K562 (cell line): ENCODE data around the gene TTC28. TPM values are rescaled to one million over a fixed set of nuclear protein-coding genes. Genes with fewer than 3 reads are reported as not detected.

ENCODE experiments used
- ATAC-seq: fragments of 200-7000 bp; cut with Tn5 transposase; 3 replicates; pipeline ENCODE4 v1.9.1; 2020; ENCODE audit warnings: moderate library complexity
- BruUV-seq: library from RNA; stranded (reverse); fragments of 400-500 nt; replicated peaks from 2 replicates; lab custom pipeline; 2021; lab: Mats Ljungman, UMichigan
- CTCF ChIA-PET: fragments of 300-600 bp; formaldehyde crosslinking; extraction: SDS; loops from one replicate; lab custom pipeline; 2021; ENCODE audit warnings: low intra/inter-chr PET ratio; lab: Yijun Ruan, JAX
- POLR2A ChIA-PET: fragments of 300-600, 350-650 bp; sonication (Branson Sonifier 250); formaldehyde crosslinking; extraction: SDS; loops from one replicate; lab custom pipeline; 2021; ENCODE audit warnings: antibody characterized with exemption, inconsistent platforms; lab: Yijun Ruan, JAX
- DNase-seq, 4 experiments: peaks; one replicate each; pipeline versions ENCODE4 v3.0.0 to v3.0.0-alpha.2; 2011 to 2018; ENCODE audit warnings: low spot score in 3 of 4, mixed read lengths in 3 of 4; ENCODE audit errors: extremely low read depth in 1 of 4
- FAIRE-seq: peaks from 2 replicates; lab custom pipeline; 2011; peaks lifted over from hg19 to GRCh38; lab: Jason Lieb, UNC
- H2AFZ ChIP-seq: 2 replicates; pipeline ENCODE4 v1.6.0; 2011; ENCODE audit warnings: low read depth, low read length, control low read depth, inconsistent platforms
- H3K27ac ChIP-seq: fragments of 200-600 bp; 3 replicates; pipeline ENCODE4 v1.8.0; 2011; ENCODE audit warnings: low read depth, mild to moderate bottlenecking, control low read depth, inconsistent platforms, low read length, moderate library complexity, mixed read lengths; ENCODE audit errors: extremely low read depth
- H3K27me3 ChIP-seq, 2 experiments: fragments of 300-600 bp in 1 of 2; 2 replicates in 1 of 2; 3 replicates in 1 of 2; pipeline versions ENCODE4 v1.6.0 to v1.8.0; 2011; ENCODE audit warnings: inconsistent platforms in 2 of 2, low read length in 2 of 2, mild to moderate bottlenecking in 1 of 2, mixed read lengths in 1 of 2, moderate library complexity in 1 of 2; ENCODE audit not compliant: control insufficient read depth in 2 of 2, insufficient read depth in 2 of 2
- H3K36me3 ChIP-seq: fragments of 300-600 bp; 3 replicates; pipeline ENCODE4 v1.8.0; 2011; ENCODE audit warnings: mild to moderate bottlenecking, low read length, inconsistent platforms; ENCODE audit not compliant: control insufficient read depth, insufficient read depth
- H3K4me1 ChIP-seq, 2 experiments: fragments of 200-600 bp in 1 of 2; replicated peaks in 1 of 2; 2 replicates in 1 of 2; 3 replicates in 1 of 2; pipeline versions ENCODE4 v1.5.1 to v1.8.0; 2011; ENCODE audit warnings: inconsistent platforms in 2 of 2, low read length in 2 of 2, mild to moderate bottlenecking in 1 of 2, mixed read lengths in 1 of 2, moderate library complexity in 1 of 2; ENCODE audit not compliant: control insufficient read depth in 2 of 2, insufficient read depth in 2 of 2
- H3K4me2 ChIP-seq: 2 replicates; pipeline ENCODE4 v1.6.1; 2011; ENCODE audit warnings: low read length, control low read depth, inconsistent platforms, mixed read lengths; ENCODE audit not compliant: insufficient read depth
- H3K4me3 ChIP-seq: fragments of 200-600 bp; sonication (generic), shearing (Covaris generic); 2 replicates; pipeline ENCODE4 v1.5.1; 2016; ENCODE audit warnings: control low read depth, inconsistent platforms
- H3K79me2 ChIP-seq: fragments of 200-600 bp; 3 replicates; pipeline ENCODE4 v1.8.0; 2011; ENCODE audit warnings: low read length, inconsistent platforms; ENCODE audit not compliant: control insufficient read depth, insufficient read depth
- H3K9ac ChIP-seq, 2 experiments: 2 replicates each; pipeline versions ENCODE4 v1.6.0 to v1.6.1; 2011; ENCODE audit warnings: low read depth in 2 of 2, low read length in 2 of 2, control low read depth in 1 of 2, inconsistent platforms in 1 of 2, mild to moderate bottlenecking in 1 of 2, mixed read lengths in 1 of 2; ENCODE audit not compliant: insufficient read depth in 1 of 2
- H3K9me1 ChIP-seq: one replicate; pipeline ENCODE4 v1.6.0; 2011; ENCODE audit warnings: inconsistent platforms, mild to moderate bottlenecking, low read length, moderate library complexity; ENCODE audit not compliant: control insufficient read depth, insufficient read depth
- H3K9me3 ChIP-seq: replicated peaks from 2 replicates; pipeline ENCODE4 v1.5.1; 2011; ENCODE audit warnings: low read depth, low read length, inconsistent platforms; ENCODE audit not compliant: control insufficient read depth, insufficient read depth
- H4K20me1 ChIP-seq: replicated peaks from 2 replicates; pipeline ENCODE4 v1.6.1; 2011; ENCODE audit warnings: low read length, inconsistent platforms, mixed read lengths; ENCODE audit not compliant: control insufficient read depth, insufficient read depth
- ADNP ChIP-seq: fragments of 200-800 bp; sonication (Bioruptor generic); IDR thresholded peaks from 2 replicates; pipeline ENCODE4 v1.6.1; 2016; ENCODE audit warnings: missing genetic modification characterization, missing compliant biosample characterization
- CBFB ChIP-seq: sonication (generic); formaldehyde crosslinking; IDR thresholded peaks from 2 replicates; pipeline ENCODE4 v1.4.0; 2020; ENCODE audit warnings: mild to moderate bottlenecking, missing genetic modification reagents
- CBX3 ChIP-seq, 2 experiments: IDR thresholded peaks; 1 replicate in 1 of 2; 2 replicates in 1 of 2; pipeline ENCODE4 v1.6.1; 2012; ENCODE audit warnings: inconsistent platforms in 2 of 2, low read length in 2 of 2, borderline replicate concordance in 1 of 2, control low read depth in 1 of 2
- CCAR2 ChIP-seq: fragments of 200-400 bp; formaldehyde crosslinking; IDR thresholded peaks from 2 replicates; pipeline ENCODE4 v1.6.1; 2017; ENCODE audit warnings: mild to moderate bottlenecking, low read depth, low read length
- CREBBP ChIP-seq: IDR thresholded peaks from one replicate; pipeline ENCODE4 v1.6.1; 2012; ENCODE audit warnings: low read depth, mild to moderate bottlenecking, control low read depth, inconsistent platforms, low read length
- MECOM ChIP-seq: fragments of 250-450 bp; sonication (Bioruptor Pico); IDR thresholded peaks from 2 replicates; pipeline ENCODE4 v1.8.0; 2022; ENCODE audit warnings: inconsistent platforms
- MTA1 ChIP-seq: fragments of 450-650 bp; IDR thresholded peaks from 2 replicates; pipeline ENCODE4 v1.6.1; 2017; ENCODE audit warnings: borderline replicate concordance
- NFXL1 ChIP-seq: fragments of 450-650 bp; formaldehyde crosslinking; IDR thresholded peaks from 2 replicates; pipeline ENCODE4 v1.4.0; 2021; ENCODE audit warnings: mild to moderate bottlenecking
- NRF1 ChIP-seq, 2 experiments: fragments of 450-650 bp; IDR thresholded peaks in 1 of 2; conservative IDR thresholded peaks in 1 of 2; 2 replicates each; pipeline ENCODE4 v1.6.1; 2014; ENCODE audit warnings: mild to moderate bottlenecking in 2 of 2
- STAT5B ChIP-seq: fragments of 250-450 bp; sonication (Bioruptor Pico); IDR thresholded peaks from 2 replicates; pipeline ENCODE4 v1.8.0; 2021; ENCODE audit warnings: mild to moderate bottlenecking, inconsistent platforms
- SUPT5H ChIP-seq: fragments of 450-650 bp; IDR thresholded peaks from 2 replicates; pipeline ENCODE4 v1.6.1; 2016
- TAL1 ChIP-seq: fragments of 450-650 bp; IDR thresholded peaks from 2 replicates; pipeline ENCODE4 v1.6.1; 2016; ENCODE audit warnings: mild to moderate bottlenecking
- TBL1XR1 ChIP-seq, 2 experiments: IDR thresholded peaks; 2 replicates each; pipeline ENCODE4 v1.6.1; 2012; ENCODE audit warnings: improper control_type of control experiment in 2 of 2, low read length in 2 of 2, mild to moderate bottlenecking in 1 of 2
- TCF7 ChIP-seq: sonication (generic); IDR thresholded peaks from 2 replicates; pipeline ENCODE4 v1.6.1; 2016; ENCODE audit warnings: antibody characterized with exemption, borderline replicate concordance
- TEAD4 ChIP-seq, 2 experiments: sonication (generic) in 1 of 2; formaldehyde crosslinking in 1 of 2; IDR thresholded peaks; 2 replicates each; pipeline versions ENCODE4 v1.6.1 to v1.8.0; 2012 to 2022; ENCODE audit warnings: borderline replicate concordance in 1 of 2, inconsistent platforms in 1 of 2, low read length in 1 of 2, mild to moderate bottlenecking in 1 of 2, missing genetic modification reagents in 1 of 2
- YBX1 ChIP-seq: fragments of 450-650 bp; IDR thresholded peaks from 2 replicates; pipeline ENCODE4 v1.7.1; 2016; ENCODE audit warnings: mild to moderate bottlenecking
- ZNF197 ChIP-seq: fragments of 200-800 bp; sonication (Bioruptor generic); IDR thresholded peaks from 2 replicates; pipeline ENCODE4 v1.6.1; 2016; ENCODE audit warnings: low read depth, missing genetic modification characterization, missing compliant biosample characterization
- ZNF253 ChIP-seq: fragments of 250-450 bp; sonication (Bioruptor Pico); conservative IDR thresholded peaks from 2 replicates; pipeline ENCODE4 v1.6.1; 2021; ENCODE audit warnings: mild to moderate bottlenecking
- ZNF282 ChIP-seq: sonication (generic); formaldehyde crosslinking; IDR thresholded peaks from 2 replicates; pipeline ENCODE4 v1.8.1; 2023; ENCODE audit warnings: missing genetic modification reagents
- ZNF740 ChIP-seq, 3 experiments: fragments of 200-800 bp in 1 of 3; sonication (Bioruptor generic) in 1 of 3; sonication (generic) in 1 of 3; formaldehyde crosslinking in 1 of 3; IDR thresholded peaks; 2 replicates each; pipeline versions ENCODE4 v1.6.1 to v1.8.0; 2016 to 2022; ENCODE audit warnings: mild to moderate bottlenecking in 2 of 3, missing compliant biosample characterization in 2 of 3, missing genetic modification characterization in 2 of 3, missing genetic modification reagents in 1 of 3
- WGBS: fragments of 100-300 bp; shearing (Covaris generic); methylation state at CpG from one replicate; pipeline ENCODE4 v1.1.6; 2016; ENCODE audit warnings: low coverage, mixed read lengths; ENCODE audit not compliant: insufficient coverage; ENCODE audit errors: missing lambda C conversion rate; 5-methylcytosine and 5-hydroxymethylcytosine counted together
- in situ Hi-C: fragments of 300-500 bp; cut with MboI; formaldehyde crosslinking; loops from 4 replicates; pipeline ENCODE4 v1.15.0; 2018; ENCODE audit warnings: inconsistent platforms, mixed read lengths
- intact Hi-C: fragments of 100-400 bp; cut with micrococcal nuclease; formaldehyde crosslinking; loops from 2 replicates; pipeline ENCODE4 v1.14.2; 2022
- polyA plus RNA-seq, 8 experiments: library from polyadenylated mRNA; depleted of rRNA in 4 of 8; stranded (reverse) in 5 of 8; unstranded in 3 of 8; fragments of >200 nt; fragmentation: Nextera tagmentation in 2 of 8; fragmentation: Illumina TruSeq in 1 of 8; extraction: Ambion mirVana in 2 of 8; extraction: Trizol in 1 of 8; gene quantifications; 2 replicates each; pipeline versions ENCODE4 v1.2.1 to v1.2.3, GENCODE V29; 2011 to 2014; ENCODE audit warnings: inconsistent platforms in 1 of 8, missing spikeins in 1 of 8
- total RNA-seq, 7 experiments: library from RNA; depleted of rRNA in 6 of 7; stranded (reverse); fragments of >200 nt in 6 of 7; fragmentation: Illumina TruSeq in 2 of 7; extraction: Trizol in 2 of 7; gene quantifications; 2 replicates each; pipeline versions ENCODE4 v1.2.1 to v1.2.3, GENCODE V29; 2011 to 2021; ENCODE audit warnings: low replicate concordance in 1 of 7
- TF ChIP-seq, protein P1 (sequence below): fragments of 450-650 bp; IDR thresholded peaks from 2 replicates; pipeline ENCODE4 v1.6.1; 2017; ENCODE audit warnings: antibody characterized with exemption

The TTC28 gene
- total and polyA plus RNA-seq, 9 of the 15 experiments (the other 6 are each of a cell fraction or from before 2014, with no cell fraction given) = 0.22 to 10.7 (median 3.1) TPM

DNA sequence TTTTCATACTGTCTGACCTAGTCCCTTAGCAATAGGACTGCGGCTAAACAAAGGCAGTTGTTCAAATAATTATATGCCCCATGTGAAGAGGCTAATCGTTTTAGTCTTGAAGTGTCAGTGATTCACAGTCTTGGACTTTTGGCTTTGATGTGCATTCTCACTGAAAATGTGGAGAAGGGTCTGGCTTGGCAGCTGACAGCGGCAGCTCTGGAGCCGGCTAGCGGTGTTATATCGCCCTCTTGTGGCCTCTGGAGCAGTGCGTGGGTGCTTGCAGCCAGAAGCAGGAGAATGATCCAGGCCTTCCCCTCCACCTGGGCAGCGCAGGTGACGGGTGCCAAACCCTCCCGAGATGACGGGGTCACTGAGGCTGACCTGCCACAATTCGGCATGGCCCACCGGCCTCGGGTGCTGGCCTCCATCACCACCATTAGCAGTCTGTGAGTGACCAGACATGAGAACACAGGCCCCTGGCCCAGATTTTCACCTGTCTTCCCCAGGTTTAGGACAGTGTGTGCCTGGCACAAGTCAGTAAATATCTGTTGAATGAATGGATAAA lies 670.3 kb downstream of the TTC28 start (continued):
- TF ChIP-seq TEAD4 (IDR thresholded peaks at IDR 0.05; ENCODE audit: low read length) (no peak), TEAD4 (CRISPR knock-in tag; IDR thresholded peaks at IDR 0.05; ENCODE audit: borderline replicate concordance) (no peak), ADNP (tag) (no peak), CREBBP (no peak), MTA1 (no peak), CCAR2 (no peak), STAT5B (CRISPR knock-in tag) (no peak), NFXL1 (CRISPR knock-in tag) (no peak), SUPT5H (no peak), ZNF253 (CRISPR knock-in tag) (no peak), ZNF282 (CRISPR knock-in tag) (no peak)

DNA sequence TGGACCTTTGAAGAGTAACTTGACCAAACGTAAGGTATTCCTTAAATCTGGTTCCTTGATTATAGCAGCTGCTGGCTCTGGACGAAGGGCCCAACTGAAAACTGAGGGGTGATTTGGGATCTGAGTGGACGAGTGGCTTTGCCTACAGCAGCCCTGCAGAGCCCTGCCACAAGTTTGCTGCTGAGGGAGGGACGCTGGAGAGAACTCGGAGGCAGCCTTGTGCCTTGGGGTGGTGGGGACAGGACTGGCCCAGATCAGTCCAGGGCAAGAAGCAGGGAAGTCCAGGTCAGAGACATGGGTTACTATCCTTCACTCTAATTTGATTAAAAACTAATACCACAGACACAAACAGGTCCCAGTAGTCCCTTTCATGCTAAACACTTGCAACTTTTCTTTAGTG lies 671.0 kb downstream of the TTC28 start:
- in situ Hi-C loops = loop anchor here (5.0 to 25.0 kb wide), 3 partner anchors 121 to 1246 kb away; no protein-coding TSS in a partner anchor
- TF ChIP-seq ZNF197 (CRISPR knock-in tag) (no peak), TBL1XR1 (IDR thresholded peaks at IDR 0.05; ENCODE audit: low read length in 2 of 2) (no peak), TAL1 (no peak), ZNF740 (CRISPR knock-in tag; IDR thresholded peaks at IDR 0.05) (no peak), ZNF740 (tag; IDR thresholded peaks at IDR 0.05) (no peak), TCF7 (no peak), CBFB (CRISPR knock-in tag) (no peak), YBX1 (no peak), NRF1 (conservative IDR thresholded peaks at IDR 0.05 in 1 of 2, IDR thresholded peaks at IDR 0.05 in 1 of 2) (no peak), MECOM (CRISPR knock-in tag) (no peak), CBX3 (IDR thresholded peaks at IDR 0.05; ENCODE audit: borderline replicate concordance in 1 of 2, low read length in 2 of 2) (no peak)
- TF ChIP-seq, protein P1, sequence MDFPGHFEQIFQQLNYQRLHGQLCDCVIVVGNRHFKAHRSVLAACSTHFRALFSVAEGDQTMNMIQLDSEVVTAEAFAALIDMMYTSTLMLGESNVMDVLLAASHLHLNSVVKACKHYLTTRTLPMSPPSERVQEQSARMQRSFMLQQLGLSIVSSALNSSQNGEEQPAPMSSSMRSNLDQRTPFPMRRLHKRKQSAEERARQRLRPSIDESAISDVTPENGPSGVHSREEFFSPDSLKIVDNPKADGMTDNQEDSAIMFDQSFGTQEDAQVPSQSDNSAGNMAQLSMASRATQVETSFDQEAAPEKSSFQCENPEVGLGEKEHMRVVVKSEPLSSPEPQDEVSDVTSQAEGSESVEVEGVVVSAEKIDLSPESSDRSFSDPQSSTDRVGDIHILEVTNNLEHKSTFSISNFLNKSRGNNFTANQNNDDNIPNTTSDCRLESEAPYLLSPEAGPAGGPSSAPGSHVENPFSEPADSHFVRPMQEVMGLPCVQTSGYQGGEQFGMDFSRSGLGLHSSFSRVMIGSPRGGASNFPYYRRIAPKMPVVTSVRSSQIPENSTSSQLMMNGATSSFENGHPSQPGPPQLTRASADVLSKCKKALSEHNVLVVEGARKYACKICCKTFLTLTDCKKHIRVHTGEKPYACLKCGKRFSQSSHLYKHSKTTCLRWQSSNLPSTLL = no peak

More for the DNA sequence above, 671.0 kb downstream of the TTC28 start:
- DNase-seq (no peak), ATAC-seq (no peak), FAIRE-seq (no peak)
- Histone ChIP-seq H4K20me1 (peaks cover 7% of the 10 kb centered on the region; the same call in 1 of the 2 replicates), H3K4me1 (no peaks in the 10 kb centered on the region), H3K4me2 (no peak overlapping the region), H3K4me3 (no peak overlapping the region), H3K9me1 (no peaks in the 10 kb centered on the region), H3K9me3 (no peaks in the 10 kb centered on the region), H3K9ac (no peak overlapping the region), H3K27me3 (no peaks in the 10 kb centered on the region), H2AFZ (no peak overlapping the region), H3K36me3 (no peaks in the 10 kb centered on the region), H3K27ac (no peak overlapping the region), H3K79me2 (no peaks in the 10 kb centered on the region)
- WGBS = 43% methylated on average over 3 of the region's 5 CpGs
- ChIA-PET POLR2A (interaction anchor here (1.0 kb wide), 1 partner anchor 12 kb away, joined by 4 read pairs; no protein-coding TSS in a partner anchor), CTCF (interaction anchor here (0.6 to 2.4 kb wide), 5 partner anchors 122 to 1118 kb away, joined by 3 to 22 read pairs (median 6); no protein-coding TSS in a partner anchor)
- BruUV-seq = no TSS peak
- intact Hi-C loops = loop anchor here (2.0 kb wide), 1 partner anchor 122 kb away; no protein-coding TSS in a partner anchor
